Natural killer cell treated with Interleukin-12 subunit alpha and Interleukin-12 subunit beta and Interleukin-15 and Interleukin-18, amount 100 ng/mL, for 72 hours (primary cell): ENCODE data around the gene TAF13. TPM values are rescaled to one million over a fixed set of nuclear protein-coding genes. Genes with fewer than 3 reads are reported as not detected.
"Not testable (repeated sequence)": the region's sequence is repeated elsewhere in the genome, so short reads cannot be mapped to it uniquely, and the experiment has no call there.

Experiments used
- ATAC-seq, 2 donors: fragments of 150-1000 bp; cut with Tn5 transposase in 1 of 2; sonication (Bioruptor Pico), chemical (Tn5 transposase) in 1 of 2; 2 replicates each; pipeline ENCODE4 v1.10.0; 2021
- DNase-seq: peaks from one replicate; pipeline ENCODE4 v3.0.0; 2022; ENCODE audit warnings: low spot score
- H3K27ac Mint-ChIP-seq, 2 donors: 1 replicate in 1 of 2; 2 replicates in 1 of 2; pipeline ENCODE4 v1.8.0; 2022; ENCODE audit warnings: mixed read lengths in 2 of 2, mild to moderate bottlenecking in 1 of 2, moderate library complexity in 1 of 2
- H3K27me3 Mint-ChIP-seq, 2 donors: 1 replicate in 1 of 2; 2 replicates in 1 of 2; pipeline ENCODE4 v1.8.0; 2022; ENCODE audit warnings: mixed read lengths in 2 of 2
- H3K36me3 Mint-ChIP-seq: one replicate; pipeline ENCODE4 v1.8.0; 2022; ENCODE audit warnings: mixed read lengths
- H3K4me1 Mint-ChIP-seq, 2 donors: 1 replicate in 1 of 2; 2 replicates in 1 of 2; pipeline ENCODE4 v1.8.0; 2022; ENCODE audit warnings: low read depth in 2 of 2, mixed read lengths in 2 of 2, mild to moderate bottlenecking in 1 of 2
- H3K4me3 Mint-ChIP-seq: one replicate; pipeline ENCODE4 v1.8.0; 2022; ENCODE audit warnings: mixed read lengths
- H3K9me3 Mint-ChIP-seq: 2 replicates; pipeline ENCODE4 v1.8.0; 2022; ENCODE audit warnings: mixed read lengths
- total RNA-seq, 2 donors: library from RNA; stranded (reverse); gene quantifications; one replicate each; pipeline ENCODE4 v1.2.3, GENCODE V29; 2022

TAF13 gene
- total RNA-seq, 2 donors from 2014 or later = 28.1 to 42.3 TPM

- H3K27ac Mint-ChIP-seq = peak overlapping the region in 1 of 2 donors; percentile 51
- peaks cover 3 to 6% of the 10 kb centered on the region in 2 donors for H3K27me3 Mint-ChIP-seq
These were observed 9.0 kb upstream of the TAF13 start for GRCh38 chr1:109084563-109085517.

GRCh38 chr1:109083923-109084322 is 8.1 kb upstream of the TAF13 start:
- no peaks in the 10 kb centered on the region for H3K4me1 Mint-ChIP-seq
- peaks cover 4 to 6% of the 10 kb centered on the region in 2 donors for H3K27me3 Mint-ChIP-seq
- DNase-seq (no peak), ATAC-seq (no peak)
- no peak overlapping the region for H3K27ac Mint-ChIP-seq
- H3K36me3 Mint-ChIP-seq = no peaks in the 10 kb centered on the region
- no peaks in the 10 kb centered on the region for H3K9me3 Mint-ChIP-seq
- H3K4me3 Mint-ChIP-seq = no peak overlapping the region

More at GRCh38 chr1:109084563-109085517, 9.0 kb upstream of the TAF13 start:
- DNase-seq = no peak
- H3K4me1 Mint-ChIP-seq = peaks cover 3 to 6% of the 10 kb centered on the region in 2 donors
- no peak overlapping the region for H3K4me3 Mint-ChIP-seq
- H3K36me3 Mint-ChIP-seq = no peaks in the 10 kb centered on the region
- H3K9me3 Mint-ChIP-seq = no peaks in the 10 kb centered on the region
- no peak for ATAC-seq

GRCh38 chr1:109083501-109083900 is 7.7 kb upstream of the TAF13 start:
- no peak overlapping the region for H3K27ac Mint-ChIP-seq
- H3K4me3 Mint-ChIP-seq = no peak overlapping the region
- no peaks in the 10 kb centered on the region for H3K4me1 Mint-ChIP-seq
- no peak for ATAC-seq
- no peaks in the 10 kb centered on the region for H3K36me3 Mint-ChIP-seq
- peaks cover 4 to 6% of the 10 kb centered on the region in 2 donors for H3K27me3 Mint-ChIP-seq
- no peak for DNase-seq
- H3K9me3 Mint-ChIP-seq = no peaks in the 10 kb centered on the region

- H3K9me3 Mint-ChIP-seq = no peaks in the 10 kb centered on the region
- ATAC-seq (no peak), DNase-seq (no peak)
- H3K27me3 Mint-ChIP-seq = peaks cover 4 to 6% of the 10 kb centered on the region in 2 donors
- H3K27ac Mint-ChIP-seq = no peak overlapping the region
- H3K36me3 Mint-ChIP-seq = no peaks in the 10 kb centered on the region
- H3K4me1 Mint-ChIP-seq = peaks cover 6 to 7% of the 10 kb centered on the region in 2 donors
- H3K4me3 Mint-ChIP-seq = no peak overlapping the region
These were observed 4.8 kb upstream of the TAF13 start for GRCh38 chr1:109080441-109081082.

GRCh38 chr1:109079240-109079622 is 3.4 kb upstream of the TAF13 start:
- Mint-ChIP-seq H3K27ac (no peak overlapping the region), H3K9me3 (no peaks in the 10 kb centered on the region), H3K36me3 (no peaks in the 10 kb centered on the region), H3K27me3 (peaks cover 4 to 6% of the 10 kb centered on the region in 2 donors), H3K4me1 (peaks cover 11 to 20% of the 10 kb centered on the region in 2 donors), H3K4me3 (no peak overlapping the region)
- DNase-seq (no peak), ATAC-seq (no peak)

- no peak overlapping the region for H3K27ac Mint-ChIP-seq
These were observed 2.5 kb upstream of the TAF13 start for GRCh38 chr1:109078317-109078716.

GRCh38 chr1:109069294-109069693 is 6.5 kb downstream of the TAF13 start:
- peaks cover 5% of the 10 kb centered on the region for H3K36me3 Mint-ChIP-seq
- H3K9me3 Mint-ChIP-seq = no peaks in the 10 kb centered on the region
- peaks cover 8 to 11% of the 10 kb centered on the region in 2 donors for H3K4me1 Mint-ChIP-seq
- no peak for ATAC-seq
- H3K27me3 Mint-ChIP-seq = no peaks in the 10 kb centered on the region
- no peak overlapping the region for H3K27ac Mint-ChIP-seq
- H3K4me3 Mint-ChIP-seq = no peak overlapping the region
- DNase-seq = no peak

More at GRCh38 chr1:109078317-109078716, 2.5 kb upstream of the TAF13 start:
- Mint-ChIP-seq H3K9me3 (no peaks in the 10 kb centered on the region), H3K36me3 (no peaks in the 10 kb centered on the region), H3K4me1 (peaks cover 13 to 22% of the 10 kb centered on the region in 2 donors), H3K4me3 (no peak overlapping the region), H3K27me3 (peaks cover 4 to 6% of the 10 kb centered on the region in 2 donors)
- no peak for ATAC-seq
- no peak for DNase-seq

GRCh38 chr1:109067883-109068282 is 7.9 kb downstream of the TAF13 start:
- H3K36me3 Mint-ChIP-seq = peaks cover 5% of the 10 kb centered on the region

GRCh38 chr1:109065137-109065536 is 10.7 kb downstream of the TAF13 start:
- H3K4me1 Mint-ChIP-seq = no peaks in the 10 kb centered on the region
- H3K27ac Mint-ChIP-seq = no peak overlapping the region
- no peak for ATAC-seq
- H3K9me3 Mint-ChIP-seq = no peaks in the 10 kb centered on the region
- no peak overlapping the region for H3K4me3 Mint-ChIP-seq
- no peak for DNase-seq
- no peaks in the 10 kb centered on the region for H3K27me3 Mint-ChIP-seq
- peaks cover 5% of the 10 kb centered on the region for H3K36me3 Mint-ChIP-seq

More at GRCh38 chr1:109067883-109068282, 7.9 kb downstream of the TAF13 start:
- Mint-ChIP-seq H3K9me3 (no peaks in the 10 kb centered on the region), H3K27ac (no peak overlapping the region), H3K4me1 (peaks cover 3 to 6% of the 10 kb centered on the region in 2 donors), H3K4me3 (no peak overlapping the region), H3K27me3 (no peaks in the 10 kb centered on the region)
- DNase-seq (no peak), ATAC-seq (no peak)

- Mint-ChIP-seq H3K4me1 (no peaks in the 10 kb centered on the region), H3K27ac (no peak overlapping the region), H3K9me3 (no peaks in the 10 kb centered on the region), H3K27me3 (no peaks in the 10 kb centered on the region), H3K4me3 (no peak overlapping the region), H3K36me3 (peaks cover 5% of the 10 kb centered on the region)
- DNase-seq (no peak), ATAC-seq (no peak)
These were observed 14.6 kb downstream of the TAF13 start for GRCh38 chr1:109061183-109061582.

GRCh38 chr1:109060707-109061106 is 15.1 kb downstream of the TAF13 start:
- no peaks in the 10 kb centered on the region for H3K4me1 Mint-ChIP-seq
- ATAC-seq = no peak
- no peak overlapping the region for H3K27ac Mint-ChIP-seq
- H3K4me3 Mint-ChIP-seq = no peak overlapping the region
- H3K36me3 Mint-ChIP-seq = peaks cover 5% of the 10 kb centered on the region
- no peaks in the 10 kb centered on the region for H3K27me3 Mint-ChIP-seq
- no peaks in the 10 kb centered on the region for H3K9me3 Mint-ChIP-seq
- DNase-seq = no peak

GRCh38 chr1:109059026-109059425 is 16.8 kb downstream of the TAF13 start:
- H3K9me3 Mint-ChIP-seq = no peaks in the 10 kb centered on the region
- DNase-seq = no peak
- no peaks in the 10 kb centered on the region for H3K36me3 Mint-ChIP-seq
- ATAC-seq = no peak
- H3K27ac Mint-ChIP-seq = no peak overlapping the region
- H3K4me1 Mint-ChIP-seq = no peaks in the 10 kb centered on the region
- no peaks in the 10 kb centered on the region for H3K27me3 Mint-ChIP-seq
- no peak overlapping the region for H3K4me3 Mint-ChIP-seq

GRCh38 chr1:109056064-109056463 is 19.7 kb downstream of the TAF13 start:
- Mint-ChIP-seq H3K27ac (no peak overlapping the region), H3K27me3 (no peaks in the 10 kb centered on the region), H3K4me3 (no peak overlapping the region), H3K9me3 (no peaks in the 10 kb centered on the region), H3K4me1 (no peaks in the 10 kb centered on the region), H3K36me3 (no peaks in the 10 kb centered on the region)
- ATAC-seq = no peak
- no peak for DNase-seq

GRCh38 chr1:109052145-109052544 is 23.7 kb downstream of the TAF13 start:
- not testable (repeated sequence) for ATAC-seq, H3K36me3 Mint-ChIP-seq, H3K4me1 Mint-ChIP-seq, H3K9me3 Mint-ChIP-seq, DNase-seq, H3K4me3 Mint-ChIP-seq, H3K27ac Mint-ChIP-seq, H3K27me3 Mint-ChIP-seq
